Activated T-cell treated with anti-CD3 and anti-CD28 coated beads, Interleukin-2, amount 50 U/mL, for 24 hours (primary cell): ENCODE results near the gene NECAB2.

Experiments
- DNase-seq: peaks from one replicate; pipeline ENCODE4 v3.0.0-alpha.2; 2020
- H3K27ac Mint-ChIP-seq: 2 replicates; pipeline ENCODE4 v1.8.0; 2020; ENCODE audit warnings: mild to moderate bottlenecking, mixed read lengths
- H3K27me3 Mint-ChIP-seq: 2 replicates; pipeline ENCODE4 v1.8.0; 2020; ENCODE audit warnings: mixed read lengths
- H3K36me3 Mint-ChIP-seq: 2 replicates; pipeline ENCODE4 v1.8.0; 2020; ENCODE audit warnings: low read depth, mixed read lengths
- H3K4me1 Mint-ChIP-seq: 2 replicates; pipeline ENCODE4 v1.8.0; 2020; ENCODE audit warnings: low read depth, mixed read lengths
- H3K4me3 Mint-ChIP-seq: 2 replicates; pipeline ENCODE4 v1.8.0; 2020; ENCODE audit warnings: mild to moderate bottlenecking, moderate library complexity, mixed read lengths
- H3K9me3 Mint-ChIP-seq: 2 replicates; pipeline ENCODE4 v1.8.0; 2020; ENCODE audit warnings: mixed read lengths

Gene NECAB2

DNA sequence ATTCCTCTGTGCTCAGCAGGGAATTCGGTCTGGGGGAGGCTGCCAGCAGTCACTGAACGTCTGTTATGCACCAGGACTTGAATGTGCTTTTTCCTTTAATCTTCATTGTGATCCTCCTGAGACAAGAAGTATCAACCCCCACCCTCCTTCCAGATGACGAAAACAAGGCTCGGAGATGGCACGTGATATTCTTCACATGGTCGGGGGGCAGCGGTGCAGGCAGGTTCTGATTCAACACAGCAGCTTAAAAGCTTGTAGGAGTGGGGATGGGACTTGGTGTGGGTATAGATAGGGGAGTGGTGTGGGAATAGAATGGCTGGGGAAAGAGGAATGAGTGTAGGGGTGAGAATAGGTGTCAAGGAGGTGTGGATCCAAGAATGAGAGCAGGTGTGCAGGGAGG is 6.4 kb downstream of the NECAB2 start:
- Mint-ChIP-seq H3K4me1 (no peaks in the 10 kb centered on the region), H3K36me3 (no peaks in the 10 kb centered on the region), H3K27me3 (peaks cover 28% of the 10 kb centered on the region), H3K4me3 (no peak overlapping the region), H3K27ac (no peak overlapping the region), H3K9me3 (peaks cover 12% of the 10 kb centered on the region)
- no peak for DNase-seq

DNA sequence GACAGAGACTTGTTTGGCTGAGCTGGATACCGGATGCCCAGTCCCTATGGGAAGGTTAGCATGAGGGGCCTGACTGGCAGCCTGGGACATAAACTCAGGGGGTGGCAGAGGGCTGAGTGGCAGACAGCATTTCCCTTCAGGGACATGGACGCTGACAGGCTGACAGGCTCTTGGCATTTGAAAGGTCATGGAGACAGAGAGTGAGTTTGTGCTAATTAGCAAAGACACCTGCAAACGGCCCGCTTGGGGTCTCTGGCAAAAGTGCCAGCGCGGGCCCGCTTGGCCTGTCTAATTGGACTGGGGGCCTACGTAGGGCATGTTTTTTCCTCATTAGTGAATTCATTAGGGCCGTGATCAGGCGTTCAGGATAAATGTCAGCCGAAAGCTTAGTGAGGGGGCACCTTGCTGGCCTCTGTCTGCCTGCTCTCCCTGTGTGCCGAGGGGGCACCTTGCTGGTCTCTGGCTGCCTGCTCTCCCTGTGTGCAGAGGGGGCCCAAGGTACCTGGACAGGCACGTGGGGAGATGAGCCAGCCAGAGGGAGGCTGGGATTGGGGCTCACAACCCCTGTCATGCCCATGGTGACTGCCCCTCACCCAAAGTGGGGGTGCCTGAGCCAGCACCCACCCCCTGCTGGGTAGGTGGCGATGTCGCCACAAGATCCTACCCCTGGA is 7.7 kb downstream of the NECAB2 start:
- DNase-seq = no peak
- H3K36me3 Mint-ChIP-seq = no peaks in the 10 kb centered on the region
- H3K27ac Mint-ChIP-seq = no peak overlapping the region
- H3K4me3 Mint-ChIP-seq = no peak overlapping the region
- H3K9me3 Mint-ChIP-seq = peaks cover 12% of the 10 kb centered on the region
- H3K4me1 Mint-ChIP-seq = no peaks in the 10 kb centered on the region
- H3K27me3 Mint-ChIP-seq = peaks cover 16% of the 10 kb centered on the region

DNA sequence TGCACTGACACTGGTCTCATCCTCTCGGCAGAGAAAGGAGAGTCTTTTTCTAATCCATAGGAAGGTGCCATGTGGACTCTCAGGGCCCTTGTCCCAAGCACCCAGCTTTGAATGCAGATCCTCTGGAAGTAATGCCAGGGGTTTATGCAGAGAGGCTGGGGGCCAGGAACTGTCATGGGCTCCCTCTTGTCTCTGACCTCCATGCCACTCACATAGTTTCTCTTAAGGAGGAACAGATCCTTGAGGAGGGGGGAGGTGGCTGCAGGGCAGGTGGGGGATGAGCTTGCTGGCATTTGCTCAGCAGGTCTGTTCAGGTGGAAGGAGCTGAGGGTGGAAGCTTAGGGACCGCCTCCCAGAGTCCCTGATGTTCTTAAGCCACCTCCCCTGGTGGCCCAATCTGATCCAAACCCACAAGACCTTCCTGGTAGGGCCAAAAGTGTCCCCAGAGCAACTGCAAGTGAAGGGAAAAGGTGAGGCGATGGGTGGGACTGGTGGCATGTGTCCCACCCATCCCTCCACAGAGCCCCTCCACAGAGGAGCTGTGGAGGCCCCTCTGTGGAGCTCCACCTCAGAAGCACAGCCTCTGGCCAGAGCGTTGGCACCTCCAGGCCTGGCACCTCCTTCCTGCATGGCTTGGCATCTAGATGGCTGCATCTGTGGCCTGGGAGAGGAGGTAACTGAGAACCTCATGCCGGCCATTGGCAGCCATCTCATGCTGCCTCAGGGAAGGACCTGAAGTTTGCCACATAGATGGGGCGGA is 9.2 kb downstream of the NECAB2 start:
- Mint-ChIP-seq H3K9me3 (peaks cover 12% of the 10 kb centered on the region), H3K27ac (no peak overlapping the region), H3K4me3 (no peak overlapping the region), H3K4me1 (no peaks in the 10 kb centered on the region), H3K36me3 (no peaks in the 10 kb centered on the region), H3K27me3 (peaks cover 4% of the 10 kb centered on the region)
- DNase-seq = no peak

DNA sequence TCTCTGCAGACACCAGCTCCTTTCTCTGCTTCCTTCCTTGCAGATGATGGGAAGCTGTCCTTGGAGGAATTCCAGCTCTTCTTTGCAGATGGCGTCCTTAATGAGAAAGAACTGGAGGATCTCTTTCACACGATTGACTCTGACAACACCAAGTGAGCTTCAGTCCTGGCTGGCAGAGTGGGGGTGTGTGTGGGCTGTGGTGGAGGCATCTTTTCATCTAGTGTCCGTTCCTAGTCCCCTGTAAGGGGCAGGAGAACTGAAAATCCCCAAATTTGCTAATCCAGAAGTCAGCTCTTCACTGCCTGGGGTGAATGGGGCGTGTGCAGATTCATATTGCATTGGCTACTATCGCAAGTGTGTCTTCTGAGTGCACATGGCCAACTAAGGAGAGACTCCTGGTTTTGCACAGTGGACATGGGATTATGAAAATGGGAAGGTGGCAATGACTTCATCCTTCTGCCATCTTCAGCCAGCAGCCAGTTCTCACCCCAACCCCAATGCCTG is 10.4 kb downstream of the NECAB2 start:
- Mint-ChIP-seq H3K27ac (no peak overlapping the region), H3K9me3 (peaks cover 12% of the 10 kb centered on the region), H3K36me3 (no peaks in the 10 kb centered on the region), H3K27me3 (peaks cover 4% of the 10 kb centered on the region), H3K4me1 (no peaks in the 10 kb centered on the region), H3K4me3 (no peak overlapping the region)
- DNase-seq = no peak

DNA sequence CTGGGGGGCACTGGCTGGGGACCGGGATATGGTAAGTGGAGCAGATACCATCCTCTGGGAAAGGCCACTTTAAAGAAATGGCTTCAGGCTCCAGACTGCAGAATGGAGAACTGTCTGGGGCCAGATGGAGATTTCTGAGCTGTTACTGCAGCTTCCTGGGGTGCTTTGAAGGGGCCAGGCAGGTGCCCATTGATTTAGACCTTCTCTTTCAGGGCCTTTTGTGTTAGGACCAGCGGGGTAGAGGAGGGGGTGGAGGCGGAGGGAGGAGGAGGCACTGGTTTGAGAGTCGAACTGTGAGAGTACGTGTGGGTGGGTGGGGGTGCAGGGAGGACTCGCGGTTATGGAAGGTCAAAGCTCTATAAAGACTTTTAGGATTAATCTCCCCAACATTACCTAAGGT is 11.4 kb downstream of the NECAB2 start:
- no peak for DNase-seq
- H3K36me3 Mint-ChIP-seq = no peaks in the 10 kb centered on the region
- H3K4me1 Mint-ChIP-seq = no peaks in the 10 kb centered on the region
- peaks cover 4% of the 10 kb centered on the region for H3K27me3 Mint-ChIP-seq
- no peak overlapping the region for H3K4me3 Mint-ChIP-seq
- H3K27ac Mint-ChIP-seq = no peak overlapping the region
- peaks cover 12% of the 10 kb centered on the region for H3K9me3 Mint-ChIP-seq

DNA sequence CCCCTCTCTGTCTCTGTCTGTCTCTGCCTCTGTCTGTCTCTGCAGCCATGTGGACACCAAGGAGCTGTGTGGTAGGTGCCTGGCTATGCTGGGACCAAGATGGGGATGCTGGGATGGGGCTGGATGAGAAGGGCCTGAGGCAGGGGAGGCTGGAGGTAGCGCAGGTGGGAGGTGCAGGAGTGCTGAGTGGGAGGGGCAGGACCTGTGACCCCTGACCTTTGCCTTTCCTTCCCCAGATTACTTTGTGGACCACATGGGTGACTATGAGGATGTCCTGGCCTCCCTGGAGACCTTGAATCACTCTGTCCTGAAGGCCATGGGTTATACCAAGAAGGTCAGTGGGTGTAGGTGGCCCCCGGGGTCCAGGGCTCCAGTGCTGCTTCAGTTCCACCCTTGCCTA is 12.8 kb downstream of the NECAB2 start:
- DNase-seq = no peak
- H3K27me3 Mint-ChIP-seq = peaks cover 4% of the 10 kb centered on the region
- no peaks in the 10 kb centered on the region for H3K36me3 Mint-ChIP-seq
- H3K9me3 Mint-ChIP-seq = peaks cover 12% of the 10 kb centered on the region
- no peak overlapping the region for H3K27ac Mint-ChIP-seq
- no peak overlapping the region for H3K4me3 Mint-ChIP-seq
- H3K4me1 Mint-ChIP-seq = no peaks in the 10 kb centered on the region

DNA sequence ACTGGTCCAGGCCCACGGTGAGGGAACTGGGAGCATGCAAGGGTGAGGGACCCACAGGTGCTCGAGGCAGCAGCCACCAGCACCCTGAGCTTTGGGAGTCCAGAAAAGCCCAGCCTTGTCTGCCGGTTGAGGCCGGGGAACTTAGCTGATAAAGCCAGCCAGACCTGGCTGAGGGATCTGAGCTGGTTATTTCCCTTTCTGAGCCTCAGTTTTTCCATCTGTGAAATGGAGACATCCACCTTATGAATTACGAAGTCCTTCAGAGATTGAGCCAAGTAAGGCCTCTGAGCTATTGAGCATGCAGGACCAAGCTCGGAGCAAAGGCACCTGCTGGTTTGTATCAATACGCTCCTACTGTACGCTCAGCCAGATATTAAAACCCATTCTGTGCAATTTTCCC is 13.8 kb downstream of the NECAB2 start:
- H3K9me3 Mint-ChIP-seq = peaks cover 12% of the 10 kb centered on the region
- H3K4me1 Mint-ChIP-seq = no peaks in the 10 kb centered on the region
- H3K27me3 Mint-ChIP-seq = no peaks in the 10 kb centered on the region
- no peak for DNase-seq
- H3K4me3 Mint-ChIP-seq = no peak overlapping the region
- H3K27ac Mint-ChIP-seq = no peak overlapping the region
- no peaks in the 10 kb centered on the region for H3K36me3 Mint-ChIP-seq

DNA sequence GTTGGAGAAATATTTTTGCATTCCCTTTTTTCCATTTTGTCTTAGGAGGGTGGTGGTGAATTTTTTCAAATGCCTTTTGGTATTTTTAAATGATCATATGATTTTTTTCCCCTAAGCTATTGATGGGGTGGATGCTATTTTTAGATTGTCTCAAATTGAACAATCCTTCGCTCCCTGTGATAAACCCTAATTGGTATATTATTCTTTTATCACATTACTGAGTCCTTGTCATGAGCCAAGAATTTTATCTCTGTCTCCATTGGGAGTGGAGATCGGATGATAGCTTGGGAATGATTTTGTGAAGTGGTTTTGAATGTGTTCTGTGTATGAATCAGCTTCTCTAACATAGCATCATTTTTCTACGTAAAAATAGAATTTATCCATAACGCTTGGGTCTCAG is 15.4 kb downstream of the NECAB2 start:
- no peaks in the 10 kb centered on the region for H3K36me3 Mint-ChIP-seq
- no peak for DNase-seq

DNA sequence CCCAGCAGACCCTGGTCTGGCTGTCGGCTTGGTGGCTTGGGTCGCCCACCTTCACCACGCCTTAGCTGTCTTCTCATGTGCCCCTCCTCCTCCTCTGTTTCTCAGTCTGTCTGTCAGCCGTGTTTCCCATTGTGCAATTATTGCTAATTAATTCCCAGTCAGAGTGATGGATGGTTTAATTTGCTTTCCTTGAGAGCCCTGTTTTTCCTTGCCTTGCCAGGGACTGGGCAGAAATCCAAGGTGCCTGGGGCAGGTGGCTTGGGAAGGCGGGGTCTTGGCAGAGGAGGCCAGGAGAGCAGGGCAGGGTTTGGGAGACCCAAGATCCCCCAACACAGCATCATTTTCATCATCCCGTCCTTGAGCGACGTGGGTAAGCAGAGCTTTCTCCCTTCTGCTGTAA is 21.3 kb downstream of the NECAB2 start:
- no peaks in the 10 kb centered on the region for H3K9me3 Mint-ChIP-seq
- H3K4me3 Mint-ChIP-seq = no peak overlapping the region
- no peak for DNase-seq
- H3K27ac Mint-ChIP-seq = no peak overlapping the region
- no peaks in the 10 kb centered on the region for H3K4me1 Mint-ChIP-seq
- peaks cover 49% of the 10 kb centered on the region for H3K27me3 Mint-ChIP-seq
- H3K36me3 Mint-ChIP-seq = no peaks in the 10 kb centered on the region

More for the DNA sequence above, 15.4 kb downstream of the NECAB2 start:
- Mint-ChIP-seq H3K4me1 (no peaks in the 10 kb centered on the region), H3K4me3 (no peak overlapping the region), H3K27ac (no peak overlapping the region), H3K27me3 (peaks cover 1% of the 10 kb centered on the region), H3K9me3 (peaks cover 6% of the 10 kb centered on the region)

DNA sequence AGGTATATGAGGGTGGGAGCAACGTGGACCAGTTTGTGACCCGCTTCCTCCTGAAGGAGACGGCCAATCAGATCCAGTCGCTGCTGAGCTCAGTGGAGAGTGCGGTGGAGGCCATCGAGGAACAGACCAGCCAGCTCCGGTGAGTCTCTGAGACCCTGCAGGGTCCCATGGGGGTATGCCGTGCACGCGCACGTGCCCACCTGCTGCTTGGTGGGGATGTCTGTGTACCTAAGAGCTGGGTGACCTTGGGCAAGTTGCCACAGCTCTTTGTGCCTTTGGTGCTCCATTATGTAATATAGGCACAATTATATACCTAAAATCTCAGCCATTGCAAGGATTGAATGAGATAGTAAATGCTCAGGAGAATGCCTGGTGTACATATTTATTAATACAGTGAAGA is 22.4 kb downstream of the NECAB2 start:
- H3K36me3 Mint-ChIP-seq = no peaks in the 10 kb centered on the region

DNA sequence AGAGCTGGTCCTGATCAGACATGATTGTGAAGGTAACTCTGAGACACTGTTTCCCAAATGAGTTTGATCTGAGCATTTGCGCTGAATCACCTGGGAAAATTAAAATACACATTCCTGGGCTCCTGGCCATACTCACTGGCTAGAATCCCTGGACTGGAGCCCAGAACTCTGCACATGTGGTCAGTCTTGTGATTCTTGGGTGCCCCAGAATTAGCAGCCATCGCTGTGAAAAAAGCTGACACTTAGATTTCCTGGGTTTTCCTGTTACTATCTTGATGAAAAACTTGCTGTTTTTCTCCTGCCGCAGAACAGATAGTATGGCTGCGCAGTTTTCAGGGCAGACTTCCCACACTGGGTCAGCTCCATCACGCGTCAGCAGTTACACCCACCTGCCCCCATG is 24.6 kb downstream of the NECAB2 start:
- Mint-ChIP-seq H3K9me3 (no peaks in the 10 kb centered on the region), H3K4me3 (no peak overlapping the region), H3K27me3 (peaks cover 73% of the 10 kb centered on the region), H3K27ac (no peak overlapping the region), H3K4me1 (no peaks in the 10 kb centered on the region), H3K36me3 (no peaks in the 10 kb centered on the region)
- no peak for DNase-seq

More for the DNA sequence above, 22.4 kb downstream of the NECAB2 start:
- Mint-ChIP-seq H3K27me3 (peaks cover 60% of the 10 kb centered on the region), H3K27ac (no peak overlapping the region), H3K4me3 (no peak overlapping the region), H3K9me3 (no peaks in the 10 kb centered on the region), H3K4me1 (no peaks in the 10 kb centered on the region)
- no peak for DNase-seq

DNA sequence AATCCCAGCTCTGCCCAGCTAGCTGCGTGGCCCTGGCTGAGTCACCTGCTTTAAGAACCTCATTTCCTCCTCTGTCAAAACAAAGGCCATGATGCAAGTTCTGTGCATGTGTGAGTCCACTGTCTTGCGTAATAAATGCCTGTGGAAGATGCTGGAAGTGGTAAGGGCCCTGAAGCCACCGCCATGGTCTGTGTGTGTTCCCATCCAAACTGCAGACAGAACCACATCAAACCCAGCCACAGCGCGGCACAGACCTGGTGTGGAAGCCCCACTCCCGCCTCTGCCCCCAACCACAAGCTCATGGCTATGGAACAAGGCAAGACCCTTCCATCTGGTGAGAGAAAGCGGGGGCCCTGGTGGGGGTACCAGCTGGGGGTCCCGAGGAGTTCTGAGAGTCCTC is 26.0 kb downstream of the NECAB2 start:
- Mint-ChIP-seq H3K4me3 (no peak overlapping the region), H3K27me3 (peaks cover 75% of the 10 kb centered on the region), H3K9me3 (no peaks in the 10 kb centered on the region)

DNA sequence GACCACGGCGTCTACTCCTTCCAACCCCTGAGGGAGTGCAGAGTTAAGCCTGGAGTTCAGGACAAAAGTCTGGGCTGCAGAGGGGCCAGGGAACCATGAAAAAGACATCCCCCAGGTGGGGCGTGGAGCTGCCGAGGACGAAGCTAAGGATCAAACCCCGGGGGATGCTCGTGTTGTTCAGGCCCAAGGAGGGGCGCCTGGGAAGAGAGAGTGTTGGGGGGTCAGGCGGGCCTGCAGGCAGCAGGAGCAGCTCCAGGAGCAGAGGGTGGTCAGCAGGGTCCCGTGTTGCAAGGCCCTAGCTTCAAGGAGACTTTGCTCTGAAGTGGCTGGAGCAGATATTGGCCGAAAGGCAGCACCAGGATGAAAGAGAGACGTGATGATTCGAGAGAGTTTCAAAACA is 26.7 kb downstream of the NECAB2 start:
- Mint-ChIP-seq H3K36me3 (no peaks in the 10 kb centered on the region), H3K4me1 (no peaks in the 10 kb centered on the region), H3K27me3 (peaks cover 72% of the 10 kb centered on the region), H3K27ac (no peak overlapping the region), H3K4me3 (no peak overlapping the region), H3K9me3 (no peaks in the 10 kb centered on the region)
- no peak for DNase-seq

More for the DNA sequence above, 26.0 kb downstream of the NECAB2 start:
- no peaks in the 10 kb centered on the region for H3K36me3 Mint-ChIP-seq
- no peaks in the 10 kb centered on the region for H3K4me1 Mint-ChIP-seq
- DNase-seq = no peak
- no peak overlapping the region for H3K27ac Mint-ChIP-seq

DNA sequence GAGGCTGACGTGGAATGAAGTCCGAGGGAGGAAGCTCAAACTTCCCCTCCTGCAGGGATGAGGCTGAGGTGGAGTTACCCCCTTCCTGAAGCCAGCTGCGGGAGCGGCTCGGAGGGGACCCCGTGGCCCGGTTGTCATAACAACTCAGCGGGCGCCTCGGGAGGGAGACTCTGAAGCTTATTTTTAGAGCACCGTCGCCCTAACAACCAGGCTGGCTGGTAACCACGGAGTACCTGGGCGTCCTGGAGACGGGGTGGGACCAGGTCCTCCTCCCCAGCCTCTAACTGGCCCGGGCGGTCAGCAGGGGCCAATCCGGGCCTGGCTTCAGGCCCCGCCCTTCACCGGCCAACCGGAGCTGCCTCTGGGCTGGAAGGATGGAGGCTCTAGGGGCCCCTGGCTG is 27.7 kb downstream of the NECAB2 start:
- H3K4me3 Mint-ChIP-seq = no peak overlapping the region
- no peaks in the 10 kb centered on the region for H3K36me3 Mint-ChIP-seq
- no peak for DNase-seq
- no peak overlapping the region for H3K27ac Mint-ChIP-seq
- peaks cover 64% of the 10 kb centered on the region for H3K27me3 Mint-ChIP-seq
- H3K9me3 Mint-ChIP-seq = no peaks in the 10 kb centered on the region
- no peaks in the 10 kb centered on the region for H3K4me1 Mint-ChIP-seq

DNA sequence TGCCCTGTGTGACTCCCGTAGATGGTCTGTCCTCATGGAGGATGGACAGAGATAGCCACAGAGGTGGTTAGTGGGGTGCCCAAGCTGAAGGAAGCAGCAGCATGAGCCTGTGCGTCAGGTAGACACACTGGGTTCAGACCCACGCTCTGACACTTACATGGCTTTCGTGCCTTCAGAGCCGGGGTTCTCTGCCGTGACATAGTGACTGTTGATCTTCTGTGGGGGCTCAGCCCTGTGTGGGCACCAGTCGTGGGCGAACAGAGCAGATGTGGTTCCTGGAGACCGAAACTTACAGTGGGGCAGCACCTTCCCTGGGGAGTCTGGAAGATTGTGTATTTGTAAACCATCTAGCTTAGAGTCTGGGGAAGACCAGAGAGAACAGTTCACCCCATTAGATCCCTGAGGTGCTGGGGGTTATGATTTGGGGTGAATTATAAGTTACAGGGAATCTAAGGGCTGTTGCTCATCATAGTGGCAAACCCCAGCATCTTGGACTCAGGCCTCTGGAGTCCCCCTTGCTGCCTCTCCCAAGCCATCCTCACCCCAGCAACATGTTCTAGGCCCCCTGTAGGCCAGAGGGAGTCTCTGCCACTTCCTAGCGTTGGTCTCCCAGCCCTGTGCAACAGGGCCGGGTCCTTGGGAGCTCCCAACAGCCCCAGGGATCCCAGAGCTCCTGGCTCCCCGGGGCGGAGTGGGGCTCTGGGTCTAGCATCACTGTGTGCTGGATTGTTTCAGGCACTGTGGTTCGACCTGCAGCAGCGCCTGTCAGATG is 28.6 kb downstream of the NECAB2 start:
- peaks cover 62% of the 10 kb centered on the region for H3K27me3 Mint-ChIP-seq
- no peak overlapping the region for H3K27ac Mint-ChIP-seq
- no peak overlapping the region for H3K4me3 Mint-ChIP-seq
- H3K9me3 Mint-ChIP-seq = no peaks in the 10 kb centered on the region
- no peaks in the 10 kb centered on the region for H3K4me1 Mint-ChIP-seq
- no peaks in the 10 kb centered on the region for H3K36me3 Mint-ChIP-seq
- DNase-seq = no peak
